H9 (cell line): ENCODE results near the gene KCTD20. TPM values are rescaled to one million over a fixed set of nuclear protein-coding genes. Genes with fewer than 3 reads are reported as not detected.

Source experiments
- DNase-seq: peaks from one replicate; pipeline ENCODE4 v3.0.0-alpha.2; 2017
- H2AFZ ChIP-seq: one replicate; pipeline ENCODE4 v1.6.1; 2013; ENCODE audit warnings: mild to moderate bottlenecking, low read length, control low read depth, moderate library complexity
- H2AK5ac ChIP-seq: 2 replicates; pipeline ENCODE4 v1.6.1; 2013; ENCODE audit warnings: low read length, control low read depth, mixed read lengths; ENCODE audit not compliant: insufficient read length
- H2BK120ac ChIP-seq: one replicate; pipeline ENCODE4 v1.6.1; 2013; ENCODE audit warnings: low read depth, mild to moderate bottlenecking, low read length, control low read depth, inconsistent platforms; ENCODE audit not compliant: poor library complexity, severe bottlenecking
- H2BK12ac ChIP-seq: 2 replicates; pipeline ENCODE4 v1.6.1; 2013; ENCODE audit warnings: low read length, control low read depth, mixed read lengths, low read depth; ENCODE audit not compliant: insufficient read length
- H2BK15ac ChIP-seq: 2 replicates; pipeline ENCODE4 v1.6.1; 2013; ENCODE audit warnings: low read depth, low read length, control low read depth
- H2BK20ac ChIP-seq: one replicate; pipeline ENCODE4 v1.6.1; 2013; ENCODE audit warnings: low read depth, mild to moderate bottlenecking, low read length, control low read depth, inconsistent platforms; ENCODE audit not compliant: poor library complexity, severe bottlenecking
- H2BK5ac ChIP-seq: 2 replicates; pipeline ENCODE4 v1.6.1; 2013; ENCODE audit warnings: low read length, control low read depth, mixed read lengths; ENCODE audit not compliant: insufficient read length
- H3K14ac ChIP-seq: 2 replicates; pipeline ENCODE4 v1.6.1; 2013; ENCODE audit warnings: low read length, control low read depth; ENCODE audit not compliant: insufficient read depth
- H3K18ac ChIP-seq: 2 replicates; pipeline ENCODE4 v1.6.1; 2013; ENCODE audit warnings: low read depth, mild to moderate bottlenecking, mixed read lengths, low read length, control low read depth; ENCODE audit not compliant: insufficient read length
- H3K23ac ChIP-seq: 2 replicates; pipeline ENCODE4 v1.6.1; 2013; ENCODE audit warnings: low read length, control low read depth, mixed read lengths, low read depth; ENCODE audit not compliant: insufficient read length
- H3K23me2 ChIP-seq: 2 replicates; pipeline ENCODE4 v1.6.1; 2013; ENCODE audit warnings: low read depth, mild to moderate bottlenecking, mixed read lengths, low read length, control low read depth; ENCODE audit not compliant: insufficient read length, poor library complexity, severe bottlenecking
- H3K27ac ChIP-seq: 2 replicates; pipeline ENCODE4 v1.5.1; 2013; ENCODE audit warnings: low read length, control low read depth, mixed read lengths, low read depth; ENCODE audit not compliant: insufficient read length
- H3K27me3 ChIP-seq: 2 replicates; pipeline ENCODE4 v1.6.1; 2013; ENCODE audit warnings: low read length, control low read depth, inconsistent platforms; ENCODE audit not compliant: insufficient read depth
- H3K4ac ChIP-seq: 2 replicates; pipeline ENCODE4 v1.6.1; 2013; ENCODE audit warnings: low read depth, mild to moderate bottlenecking, control low read depth, inconsistent platforms, low read length, moderate library complexity
- H3K4me1 ChIP-seq: 2 replicates; pipeline ENCODE4 v1.6.1; 2013; ENCODE audit warnings: low read length, control low read depth, inconsistent platforms; ENCODE audit not compliant: insufficient read depth
- H3K4me2 ChIP-seq: 2 replicates; pipeline ENCODE4 v1.6.1; 2013; ENCODE audit warnings: low read length, control low read depth, mixed read lengths; ENCODE audit not compliant: insufficient read length, insufficient read depth
- H3K56ac ChIP-seq: 2 replicates; pipeline ENCODE4 v1.6.1; 2013; ENCODE audit warnings: low read depth, mild to moderate bottlenecking, mixed read lengths, low read length, control low read depth; ENCODE audit not compliant: insufficient read length
- H3K79me1 ChIP-seq: 2 replicates; pipeline ENCODE4 v1.6.1; 2013; ENCODE audit warnings: low read depth, mild to moderate bottlenecking, moderate library complexity, low read length, control low read depth, inconsistent platforms; ENCODE audit not compliant: insufficient read depth, poor library complexity, severe bottlenecking
- H3K79me2 ChIP-seq: 2 replicates; pipeline ENCODE4 v1.6.1; 2013; ENCODE audit warnings: low read length, control low read depth, inconsistent platforms; ENCODE audit not compliant: insufficient read depth
- H3K9ac ChIP-seq: 2 replicates; pipeline ENCODE4 v1.6.1; 2013; ENCODE audit warnings: low read length, control low read depth, mixed read lengths; ENCODE audit not compliant: insufficient read length; ENCODE audit errors: extremely low read depth
- H3K9me3 ChIP-seq: one replicate; pipeline ENCODE4 v1.6.1; 2013; ENCODE audit warnings: low read depth, low read length, inconsistent platforms; ENCODE audit not compliant: control insufficient read depth
- H3T11ph ChIP-seq: one replicate; pipeline ENCODE4 v1.6.1; 2013; ENCODE audit warnings: mild to moderate bottlenecking, low read length, control low read depth, inconsistent platforms
- H4K20me1 ChIP-seq: one replicate; pipeline ENCODE4 v1.6.1; 2013; ENCODE audit not compliant: control insufficient read depth, insufficient read length, insufficient read depth
- H4K5ac ChIP-seq: 2 replicates; pipeline ENCODE4 v1.6.1; 2013; ENCODE audit warnings: low read depth, mild to moderate bottlenecking, mixed read lengths, low read length, control low read depth; ENCODE audit not compliant: insufficient read length
- H4K8ac ChIP-seq: replicated peaks from 2 replicates; pipeline ENCODE4 v1.6.1; 2013; ENCODE audit warnings: low read length, control low read depth, mixed read lengths, low read depth; ENCODE audit not compliant: insufficient read length
- H4K91ac ChIP-seq: 2 replicates; pipeline ENCODE4 v1.6.1; 2013; ENCODE audit warnings: low read depth, mild to moderate bottlenecking, moderate library complexity, mixed read lengths, low read length, control low read depth; ENCODE audit not compliant: insufficient read length
- H3K27ac Mint-ChIP-seq, 3 experiments: 2 replicates in 2 of 3; 3 replicates in 1 of 3; pipeline ENCODE4 v1.8.0; 2020 to 2021; ENCODE audit warnings: mixed read lengths in 3 of 3, mild to moderate bottlenecking in 1 of 3, moderate library complexity in 1 of 3
- H3K27me3 Mint-ChIP-seq: 2 replicates; pipeline ENCODE4 v1.8.0; 2021; ENCODE audit warnings: low read depth, mild to moderate bottlenecking, moderate library complexity, mixed read lengths
- H3K36me3 Mint-ChIP-seq, 3 experiments: 2 replicates in 2 of 3; 3 replicates in 1 of 3; pipeline ENCODE4 v1.8.0; 2020 to 2021; ENCODE audit warnings: low read depth in 3 of 3, mixed read lengths in 3 of 3; ENCODE audit not compliant: insufficient read depth in 1 of 3
- H3K4me1 Mint-ChIP-seq, 2 experiments: 2 replicates each; pipeline ENCODE4 v1.8.0; 2020; ENCODE audit warnings: mixed read lengths in 2 of 2
- H3K4me3 Mint-ChIP-seq, 2 experiments: 2 replicates in 1 of 2; 3 replicates in 1 of 2; pipeline ENCODE4 v1.8.0; 2020 to 2021; ENCODE audit warnings: mild to moderate bottlenecking in 2 of 2, mixed read lengths in 2 of 2, moderate library complexity in 1 of 2
- H3K9me3 Mint-ChIP-seq, 2 experiments: 2 replicates in 1 of 2; 3 replicates in 1 of 2; pipeline ENCODE4 v1.8.0; 2020; ENCODE audit warnings: mild to moderate bottlenecking in 2 of 2, mixed read lengths in 2 of 2, moderate library complexity in 1 of 2
- WGBS: extraction: QIAGEN DNeasy Blood & Tissue Kit; methylation state at CpG from one replicate; pipeline ENCODE4 v1.1.7; 2013; ENCODE audit warnings: missing lambda C conversion rate, low lambda C conversion rate, mixed read lengths; ENCODE audit not compliant: insufficient read length; ENCODE audit errors: extremely low coverage; 5-methylcytosine and 5-hydroxymethylcytosine counted together
- total RNA-seq: library from RNA; stranded (reverse); gene quantifications from 2 replicates; pipeline ENCODE4 v1.2.1, GENCODE V29; 2021
- TF ChIP-seq, protein P1 (sequence below): fragments of 200-600 bp; sonication (generic); conservative IDR thresholded peaks from 3 replicates; pipeline ENCODE4 v1.8.0; 2021; ENCODE audit warnings: antibody characterized with exemption, mild to moderate bottlenecking

The KCTD20 gene
- total RNA-seq, 1 experiment from 2014 or later = 22.6 TPM

DNA sequence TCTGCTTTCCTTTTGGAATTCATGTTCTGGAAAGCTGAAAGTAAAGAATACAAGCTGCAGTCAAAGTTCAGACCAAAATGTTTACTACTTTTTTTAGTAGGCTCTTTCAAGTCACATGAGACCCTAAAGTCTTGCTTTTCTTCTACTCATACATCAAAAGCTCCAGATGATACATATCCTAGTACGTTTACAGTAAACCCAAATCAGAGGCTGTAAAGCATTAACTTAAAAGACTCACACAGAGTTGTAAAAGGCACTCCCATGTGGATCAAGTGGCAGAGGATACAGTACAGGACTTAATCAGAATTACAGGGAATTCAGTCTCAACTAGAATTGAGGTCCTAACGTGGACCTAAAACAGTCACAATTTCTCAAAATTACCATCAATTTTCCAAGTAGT lies 63.8 kb downstream of the KCTD20 start:
- H2BK20ac ChIP-seq = no peak overlapping the region
- no peaks in the 10 kb centered on the region for H3K27me3 Mint-ChIP-seq
- no peak overlapping the region for H3T11ph ChIP-seq
- no peaks in the 10 kb centered on the region for H3K9me3 ChIP-seq
- no peaks in the 10 kb centered on the region for H3K79me1 ChIP-seq
- 0 out of 4 replicates have a peak, but pooled peaks cover 0 to 3% of the 10 kb centered on the region in 2 experiments for H3K4me1 Mint-ChIP-seq
- no peak overlapping the region for H3K56ac ChIP-seq
- H2BK15ac ChIP-seq = no peak overlapping the region
- H2AFZ ChIP-seq = no peak overlapping the region
- no peaks in the 10 kb centered on the region for H3K4me1 ChIP-seq
- H4K91ac ChIP-seq = no peak overlapping the region
- no peak overlapping the region for H3K23ac ChIP-seq
- H4K8ac ChIP-seq = no peak overlapping the region
- no CpG with 5 or more reads among the region's 2 CpGs for WGBS
- no peaks in the 10 kb centered on the region for H3K27me3 ChIP-seq
- H3K4me3 Mint-ChIP-seq = no peak overlapping the region
- H3K36me3 Mint-ChIP-seq = peaks cover 15 to 52% (median 43%) of the 10 kb centered on the region in 3 experiments; a peak in 6 of 7 replicates
- TF ChIP-seq, protein P1, sequence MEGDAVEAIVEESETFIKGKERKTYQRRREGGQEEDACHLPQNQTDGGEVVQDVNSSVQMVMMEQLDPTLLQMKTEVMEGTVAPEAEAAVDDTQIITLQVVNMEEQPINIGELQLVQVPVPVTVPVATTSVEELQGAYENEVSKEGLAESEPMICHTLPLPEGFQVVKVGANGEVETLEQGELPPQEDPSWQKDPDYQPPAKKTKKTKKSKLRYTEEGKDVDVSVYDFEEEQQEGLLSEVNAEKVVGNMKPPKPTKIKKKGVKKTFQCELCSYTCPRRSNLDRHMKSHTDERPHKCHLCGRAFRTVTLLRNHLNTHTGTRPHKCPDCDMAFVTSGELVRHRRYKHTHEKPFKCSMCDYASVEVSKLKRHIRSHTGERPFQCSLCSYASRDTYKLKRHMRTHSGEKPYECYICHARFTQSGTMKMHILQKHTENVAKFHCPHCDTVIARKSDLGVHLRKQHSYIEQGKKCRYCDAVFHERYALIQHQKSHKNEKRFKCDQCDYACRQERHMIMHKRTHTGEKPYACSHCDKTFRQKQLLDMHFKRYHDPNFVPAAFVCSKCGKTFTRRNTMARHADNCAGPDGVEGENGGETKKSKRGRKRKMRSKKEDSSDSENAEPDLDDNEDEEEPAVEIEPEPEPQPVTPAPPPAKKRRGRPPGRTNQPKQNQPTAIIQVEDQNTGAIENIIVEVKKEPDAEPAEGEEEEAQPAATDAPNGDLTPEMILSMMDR = no peak
- H3K23me2 ChIP-seq = no peaks in the 10 kb centered on the region
- H3K18ac ChIP-seq = no peak overlapping the region
- no peaks in the 10 kb centered on the region for H3K79me2 ChIP-seq
- no peak overlapping the region for H4K5ac ChIP-seq
- H3K27ac Mint-ChIP-seq = no peak overlapping the region
- no peak overlapping the region for H3K14ac ChIP-seq
- no peaks in the 10 kb centered on the region for H4K20me1 ChIP-seq
- no peak overlapping the region for H3K4ac ChIP-seq
- H2BK12ac ChIP-seq = no peak overlapping the region
- DNase-seq = no peak
- no peak overlapping the region for H3K4me2 ChIP-seq
- H3K27ac ChIP-seq = no peak overlapping the region
- no peak overlapping the region for H3K9ac ChIP-seq
- no peak overlapping the region for H2BK120ac ChIP-seq
- no peak overlapping the region for H2BK5ac ChIP-seq
- peaks cover 0 to 2% of the 10 kb centered on the region in 2 experiments; a peak in 1 of 5 replicates for H3K9me3 Mint-ChIP-seq
- no peak overlapping the region for H2AK5ac ChIP-seq
